ENCODE results near the gene SCYGR3. TPM values are rescaled to one million over a fixed set of nuclear protein-coding genes. Genes with fewer than 3 reads are reported as not detected.

SCYGR3 gene
- total RNA-seq, 1 donor from 2014 or later: not detected

GRCh38 chr2:227615906-227616305, 1.3 kb upstream of the SCYGR3 start:
- H3K27ac Mint-ChIP-seq (ENCODE audit: unreplicated experiment): no peak overlapping the region
- no peaks in the 10 kb centered on the region for H3K9me3 Mint-ChIP-seq (ENCODE audit: unreplicated experiment)
- no peaks in the 10 kb centered on the region for H3K36me3 Mint-ChIP-seq (ENCODE audit: low read depth, unreplicated experiment)
- H3K4me3 Mint-ChIP-seq (ENCODE audit: unreplicated experiment): no peak overlapping the region
- H3K27me3 Mint-ChIP-seq (ENCODE audit: unreplicated experiment): no peaks in the 10 kb centered on the region
- no peak for DNase-seq (ENCODE audit: low spot score)
- no peak for TF ChIP-seq CTCF (IDR thresholded peaks at IDR 0.05; ENCODE audit: unreplicated experiment)
- peaks cover 5% of the 10 kb centered on the region for H3K4me1 Mint-ChIP-seq (ENCODE audit: unreplicated experiment)

GRCh38 chr2:227615181-227615580, 541 bp upstream of the SCYGR3 start:
- no peaks in the 10 kb centered on the region for H3K9me3 Mint-ChIP-seq (ENCODE audit: unreplicated experiment)

GRCh38 chr2:227614246-227614645, 394 bp downstream of the SCYGR3 start:
- H3K36me3 Mint-ChIP-seq (ENCODE audit: low read depth, unreplicated experiment): no peaks in the 10 kb centered on the region
- no peak for TF ChIP-seq CTCF (IDR thresholded peaks at IDR 0.05; ENCODE audit: unreplicated experiment)

More at GRCh38 chr2:227615181-227615580, 541 bp upstream of the SCYGR3 start:
- no peak overlapping the region for H3K27ac Mint-ChIP-seq (ENCODE audit: unreplicated experiment)
- TF ChIP-seq CTCF (IDR thresholded peaks at IDR 0.05; ENCODE audit: unreplicated experiment): no peak
- no peaks in the 10 kb centered on the region for H3K27me3 Mint-ChIP-seq (ENCODE audit: unreplicated experiment)
- H3K36me3 Mint-ChIP-seq (ENCODE audit: low read depth, unreplicated experiment): no peaks in the 10 kb centered on the region
- peaks cover 5% of the 10 kb centered on the region for H3K4me1 Mint-ChIP-seq (ENCODE audit: unreplicated experiment)
- no peak for DNase-seq (ENCODE audit: low spot score)
- H3K4me3 Mint-ChIP-seq (ENCODE audit: unreplicated experiment): no peak overlapping the region

GRCh38 chr2:227613272-227613660, 1.4 kb downstream of the SCYGR3 start:
- Mint-ChIP-seq H3K9me3 (ENCODE audit: unreplicated experiment) (no peaks in the 10 kb centered on the region), H3K27ac (ENCODE audit: unreplicated experiment) (no peak overlapping the region), H3K4me1 (ENCODE audit: unreplicated experiment) (peaks cover 5% of the 10 kb centered on the region), H3K27me3 (ENCODE audit: unreplicated experiment) (no peaks in the 10 kb centered on the region), H3K36me3 (ENCODE audit: low read depth, unreplicated experiment) (no peaks in the 10 kb centered on the region), H3K4me3 (ENCODE audit: unreplicated experiment) (no peak overlapping the region)
- DNase-seq (ENCODE audit: low spot score): no peak
- no peak for TF ChIP-seq CTCF (IDR thresholded peaks at IDR 0.05; ENCODE audit: unreplicated experiment)

More at GRCh38 chr2:227614246-227614645, 394 bp downstream of the SCYGR3 start:
- no peaks in the 10 kb centered on the region for H3K9me3 Mint-ChIP-seq (ENCODE audit: unreplicated experiment)
- no peaks in the 10 kb centered on the region for H3K27me3 Mint-ChIP-seq (ENCODE audit: unreplicated experiment)
- H3K4me1 Mint-ChIP-seq (ENCODE audit: unreplicated experiment): peaks cover 5% of the 10 kb centered on the region
- DNase-seq (ENCODE audit: low spot score): no peak
- H3K4me3 Mint-ChIP-seq (ENCODE audit: unreplicated experiment): no peak overlapping the region
- no peak overlapping the region for H3K27ac Mint-ChIP-seq (ENCODE audit: unreplicated experiment)

GRCh38 chr2:227612546-227613271, 1.9 kb downstream of the SCYGR3 start:
- no peak for TF ChIP-seq CTCF (IDR thresholded peaks at IDR 0.05; ENCODE audit: unreplicated experiment)
- Mint-ChIP-seq H3K27ac (ENCODE audit: unreplicated experiment) (no peak overlapping the region), H3K4me1 (ENCODE audit: unreplicated experiment) (peaks cover 5% of the 10 kb centered on the region), H3K9me3 (ENCODE audit: unreplicated experiment) (no peaks in the 10 kb centered on the region), H3K4me3 (ENCODE audit: unreplicated experiment) (no peak overlapping the region), H3K36me3 (ENCODE audit: low read depth, unreplicated experiment) (no peaks in the 10 kb centered on the region), H3K27me3 (ENCODE audit: unreplicated experiment) (peaks cover under 1% of the 10 kb centered on the region)
- no peak for DNase-seq (ENCODE audit: low spot score)

Data from endothelial cell (in vitro differentiated cells).